K562 (cell line): ENCODE results near the gene BIRC5. TPM values are rescaled to one million over a fixed set of nuclear protein-coding genes. Genes with fewer than 3 reads are reported as not detected.
A peak's percentile ranks its signal among the peaks of the same experiment; 100 is the strongest.

Experiments used
- CBX2 ChIP-seq: fragments of 200-600 bp; sonication (generic); IDR thresholded peaks from one replicate; pipeline ENCODE4 v1.6.1; 2012; ENCODE audit warnings: mild to moderate bottlenecking, low read length, inconsistent platforms; ENCODE audit not compliant: insufficient read depth, poor library complexity, severe bottlenecking
- CEBPB ChIP-seq: fragments of 450-650 bp; IDR thresholded peaks from 2 replicates; pipeline ENCODE4 v1.6.1; 2016; ENCODE audit warnings: missing genetic modification characterization, missing compliant biosample characterization
- ESRRA ChIP-seq: fragments of 450-650 bp; IDR thresholded peaks from 2 replicates; pipeline ENCODE4 v1.6.1; 2014; ENCODE audit warnings: low read depth, mild to moderate bottlenecking, moderate library complexity, borderline replicate concordance
- FOXJ2 ChIP-seq: fragments of 200-800 bp; sonication (Bioruptor generic); IDR thresholded peaks from 2 replicates; pipeline ENCODE4 v1.6.1; 2016; ENCODE audit warnings: missing genetic modification characterization, missing compliant biosample characterization
- JUND ChIP-seq, 2 experiments: IDR thresholded peaks; 2 replicates in 1 of 2; 3 replicates in 1 of 2; pipeline ENCODE4 v1.6.1; 2011; ENCODE audit warnings: borderline replicate concordance in 2 of 2, low read depth in 2 of 2, low read length in 2 of 2, improper control_type of control experiment in 1 of 2, missing biosample characterization in 1 of 2, missing genetic modification characterization in 1 of 2, missing genetic modification reagents in 1 of 2
- MYNN ChIP-seq, 2 experiments: sonication (generic); formaldehyde crosslinking in 1 of 2; IDR thresholded peaks; 2 replicates each; pipeline versions ENCODE4 v1.5.0 to v1.6.1; 2016 to 2020; ENCODE audit warnings: antibody characterized with exemption in 1 of 2, missing genetic modification reagents in 1 of 2
- NR3C1 ChIP-seq: sonication (generic); formaldehyde crosslinking; IDR thresholded peaks from 2 replicates; pipeline ENCODE4 v1.8.1; 2022; ENCODE audit warnings: missing genetic modification reagents
- PHB ChIP-seq: fragments of 250-450 bp; sonication (Bioruptor Pico); IDR thresholded peaks from 2 replicates; pipeline ENCODE4 v1.5.0; 2021
- PTTG1 ChIP-seq: fragments of 450-650 bp; IDR thresholded peaks from 2 replicates; pipeline ENCODE4 v1.6.1; 2016; ENCODE audit warnings: low read depth, mild to moderate bottlenecking, missing genetic modification characterization, missing compliant biosample characterization
- RFX1 ChIP-seq: fragments of 450-650 bp; IDR thresholded peaks from 2 replicates; pipeline ENCODE4 v1.6.1; 2016; ENCODE audit warnings: mild to moderate bottlenecking, moderate library complexity
- RHOXF2B ChIP-seq: fragments of 250-450 bp; sonication (Bioruptor Pico); conservative IDR thresholded peaks from 2 replicates; pipeline ENCODE4 v1.5.1; 2021
- RUNX1 ChIP-seq: sonication (generic); IDR thresholded peaks from 2 replicates; pipeline ENCODE4 v1.6.1; 2016; ENCODE audit warnings: antibody characterized with exemption, low read depth
- SMC3 ChIP-seq: conservative IDR thresholded peaks from 2 replicates; pipeline ENCODE4 v1.6.1; 2011; ENCODE audit warnings: low read depth, low read length, improper control_type of control experiment; ENCODE audit not compliant: insufficient read depth
- SREBF1 ChIP-seq: fragments of 150-350 bp; IDR thresholded peaks from 2 replicates; pipeline ENCODE4 v1.6.1; 2014; ENCODE audit warnings: antibody characterized with exemption, low read depth, low read length, borderline replicate concordance
- TCF7L2 ChIP-seq: fragments of 150-350 bp; IDR thresholded peaks from 2 replicates; pipeline ENCODE4 v1.6.1; 2016; ENCODE audit warnings: low read depth, mild to moderate bottlenecking, low read length, moderate library complexity
- TRIM28 ChIP-seq: fragments of 450-650 bp; IDR thresholded peaks from 2 replicates; pipeline ENCODE4 v1.6.1; 2017
- ZBTB1 ChIP-seq: sonication (generic); formaldehyde crosslinking; IDR thresholded peaks from 2 replicates; pipeline ENCODE4 v1.8.1; 2023; ENCODE audit warnings: missing genetic modification reagents, low read depth, mild to moderate bottlenecking, borderline replicate concordance
- ZNF197 ChIP-seq: fragments of 200-800 bp; sonication (Bioruptor generic); IDR thresholded peaks from 2 replicates; pipeline ENCODE4 v1.6.1; 2016; ENCODE audit warnings: low read depth, missing genetic modification characterization, missing compliant biosample characterization
- ZNF212 ChIP-seq: fragments of 450-650 bp; formaldehyde crosslinking; IDR thresholded peaks from 2 replicates; pipeline ENCODE4 v1.4.0; 2020; ENCODE audit warnings: mild to moderate bottlenecking
- polyA plus RNA-seq, 8 experiments: library from polyadenylated mRNA; depleted of rRNA in 4 of 8; stranded (reverse) in 5 of 8; unstranded in 3 of 8; fragments of >200 nt; fragmentation: Nextera tagmentation in 2 of 8; fragmentation: Illumina TruSeq in 1 of 8; extraction: Ambion mirVana in 2 of 8; extraction: Trizol in 1 of 8; gene quantifications; 2 replicates each; pipeline versions ENCODE4 v1.2.1 to v1.2.3, GENCODE V29; 2011 to 2014; ENCODE audit warnings: inconsistent platforms in 1 of 8, missing spikeins in 1 of 8
- total RNA-seq, 7 experiments: library from RNA; depleted of rRNA in 6 of 7; stranded (reverse); fragments of >200 nt in 6 of 7; fragmentation: Illumina TruSeq in 2 of 7; extraction: Trizol in 2 of 7; gene quantifications; 2 replicates each; pipeline versions ENCODE4 v1.2.1 to v1.2.3, GENCODE V29; 2011 to 2021; ENCODE audit warnings: low replicate concordance in 1 of 7
- TF ChIP-seq, protein P1 (sequence below): fragments of 450-650 bp; conservative IDR thresholded peaks from 2 replicates; pipeline ENCODE4 v1.6.1; 2016; ENCODE audit warnings: missing genetic modification characterization, low read depth, mild to moderate bottlenecking, missing compliant biosample characterization, moderate library complexity
- TF ChIP-seq, protein P2 (sequence below): fragments of 250-450 bp; sonication (Bioruptor Pico); IDR thresholded peaks from 2 replicates; pipeline ENCODE4 v1.9.0; 2021; ENCODE audit warnings: mild to moderate bottlenecking
- TF ChIP-seq, protein P3 (sequence below): fragments of 450-650 bp; formaldehyde crosslinking; IDR thresholded peaks from 2 replicates; pipeline ENCODE4 v1.4.0; 2022; ENCODE audit warnings: missing genetic modification characterization

Gene BIRC5
- total and polyA plus RNA-seq, 9 of the 15 experiments (the other 6 are each of a cell fraction or from before 2014, with no cell fraction given) = 64.4 to 140 (median 101) TPM

DNA sequence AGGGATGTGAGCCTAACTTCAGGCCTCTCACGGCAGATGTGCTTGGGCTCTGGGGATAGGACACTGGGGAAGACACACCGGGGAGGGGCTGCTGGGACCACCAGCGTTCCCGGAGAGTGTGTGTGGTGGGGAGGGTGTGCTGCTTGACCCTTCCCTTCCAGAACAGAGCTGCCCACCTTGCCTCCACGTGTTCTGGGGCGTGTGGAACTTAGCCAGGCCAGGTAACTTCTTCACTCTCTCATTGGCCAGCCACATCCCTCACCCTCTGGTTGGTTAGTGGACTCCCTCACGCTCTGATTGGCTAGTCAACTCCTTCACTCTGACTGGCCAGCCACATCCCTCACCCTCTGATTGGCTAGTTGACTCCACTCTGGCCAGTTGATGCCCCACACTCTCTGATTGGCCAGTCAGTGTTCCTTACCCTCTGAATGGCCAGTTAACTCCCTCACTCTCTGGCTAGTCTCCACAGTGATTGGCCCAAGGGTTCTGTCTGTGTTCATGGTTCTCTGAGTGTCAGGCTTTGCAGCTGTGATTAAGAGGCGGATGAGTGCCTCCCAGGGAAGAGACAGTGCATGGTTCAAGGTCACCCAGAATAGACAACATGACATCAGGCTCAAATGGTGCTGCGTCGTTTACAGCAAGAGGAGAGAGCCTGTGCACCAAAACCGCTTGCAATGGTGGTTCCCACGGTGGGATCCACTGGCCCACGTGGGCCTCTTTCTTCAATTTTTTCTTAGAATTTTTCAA, 27.4 kb downstream of the BIRC5 start (continued):
- TF ChIP-seq JUND (IDR thresholded peaks at IDR 0.05; ENCODE audit: borderline replicate concordance, low read depth, low read length) = no peak
- TF ChIP-seq JUND (tag; IDR thresholded peaks at IDR 0.05; ENCODE audit: borderline replicate concordance, low read depth, low read length) = no peak
- TF ChIP-seq ESRRA = peak; percentile 61; the same call in 1 of the 2 replicates
- TF ChIP-seq, protein P1, sequence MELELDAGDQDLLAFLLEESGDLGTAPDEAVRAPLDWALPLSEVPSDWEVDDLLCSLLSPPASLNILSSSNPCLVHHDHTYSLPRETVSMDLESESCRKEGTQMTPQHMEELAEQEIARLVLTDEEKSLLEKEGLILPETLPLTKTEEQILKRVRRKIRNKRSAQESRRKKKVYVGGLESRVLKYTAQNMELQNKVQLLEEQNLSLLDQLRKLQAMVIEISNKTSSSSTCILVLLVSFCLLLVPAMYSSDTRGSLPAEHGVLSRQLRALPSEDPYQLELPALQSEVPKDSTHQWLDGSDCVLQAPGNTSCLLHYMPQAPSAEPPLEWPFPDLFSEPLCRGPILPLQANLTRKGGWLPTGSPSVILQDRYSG = 0 out of 2 replicates have a peak, but pooled peaks have one; percentile 57
- TF ChIP-seq PHB (CRISPR knock-in tag) = no peak
- no peak for TF ChIP-seq RFX1
- TF ChIP-seq FOXJ2 (tag) = no peak
- TF ChIP-seq ZNF197 = no peak
- TF ChIP-seq RHOXF2B (CRISPR knock-in tag) = no peak
- no peak for TF ChIP-seq ZNF212 (CRISPR knock-in tag)
- TF ChIP-seq SMC3 = no peak
- TF ChIP-seq SREBF1 = no peak
- TF ChIP-seq CEBPB (tag) = no peak
- no peak for TF ChIP-seq TRIM28
- TF ChIP-seq PTTG1 (tag) = peak; percentile 57; the same call in 1 of the 2 replicates
- no peak for TF ChIP-seq ZBTB1 (CRISPR knock-in tag)
- no peak for TF ChIP-seq MYNN (IDR thresholded peaks at IDR 0.05)
- TF ChIP-seq MYNN (CRISPR knock-in tag; IDR thresholded peaks at IDR 0.05) = no peak
- TF ChIP-seq CBX2 = no peak
- TF ChIP-seq, protein P2, sequence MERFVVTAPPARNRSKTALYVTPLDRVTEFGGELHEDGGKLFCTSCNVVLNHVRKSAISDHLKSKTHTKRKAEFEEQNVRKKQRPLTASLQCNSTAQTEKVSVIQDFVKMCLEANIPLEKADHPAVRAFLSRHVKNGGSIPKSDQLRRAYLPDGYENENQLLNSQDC (CRISPR knock-in tag) = no peak
- TF ChIP-seq, protein P3, sequence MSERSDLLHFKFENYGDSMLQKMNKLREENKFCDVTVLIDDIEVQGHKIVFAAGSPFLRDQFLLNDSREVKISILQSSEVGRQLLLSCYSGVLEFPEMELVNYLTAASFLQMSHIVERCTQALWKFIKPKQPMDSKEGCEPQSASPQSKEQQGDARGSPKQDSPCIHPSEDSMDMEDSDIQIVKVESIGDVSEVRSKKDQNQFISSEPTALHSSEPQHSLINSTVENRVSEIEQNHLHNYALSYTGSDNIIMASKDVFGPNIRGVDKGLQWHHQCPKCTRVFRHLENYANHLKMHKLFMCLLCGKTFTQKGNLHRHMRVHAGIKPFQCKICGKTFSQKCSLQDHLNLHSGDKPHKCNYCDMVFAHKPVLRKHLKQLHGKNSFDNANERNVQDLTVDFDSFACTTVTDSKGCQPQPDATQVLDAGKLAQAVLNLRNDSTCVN (CRISPR knock-in tag) = no peak
- no peak for TF ChIP-seq RUNX1
- no peak for TF ChIP-seq TCF7L2
- TF ChIP-seq NR3C1 = no peak
